PC-3 (cell line): ENCODE measurements around the gene PIGA. TPM values are rescaled to one million over a fixed set of nuclear protein-coding genes. Genes with fewer than 3 reads are reported as not detected.

Source experiments
- ATAC-seq: fragments of 200-7000 bp; cut with Tn5 transposase; 2 replicates; pipeline ENCODE4 v1.9.1; 2020; ENCODE audit warnings: mild to moderate bottlenecking, moderate library complexity
- BruUV-seq: library from RNA; stranded (reverse); fragments of 400-500 nt; replicated peaks from 2 replicates; lab custom pipeline; 2021; lab: Mats Ljungman, UMichigan
- CTCF ChIA-PET: fragments of 300-600 bp; sonication (Branson Sonifier 250); formaldehyde crosslinking; loops from one replicate; lab custom pipeline; 2022; ENCODE audit warnings: antibody characterized with exemption; lab: Charles Lee
- POLR2A ChIA-PET: fragments of 300-600 bp; sonication (Branson Sonifier 250); formaldehyde crosslinking; loops from one replicate; lab custom pipeline; 2022; ENCODE audit warnings: antibody characterized with exemption; ENCODE audit not compliant: unreplicated experiment; lab: Charles Lee
- DNase-seq: peaks from one replicate; pipeline ENCODE4 v3.0.0-alpha.2; 2015
- H2AFZ ChIP-seq: fragments of 300-600 bp; sonication (generic); 2 replicates; pipeline ENCODE4 v1.6.0; 2016; ENCODE audit warnings: antibody characterized with exemption, low read length
- H3F3A ChIP-seq: fragments of 300-600 bp; sonication (generic); one replicate; pipeline ENCODE4 v1.6.0; 2017; ENCODE audit warnings: antibody characterized with exemption, low read length, control low read depth, mild to moderate bottlenecking; ENCODE audit not compliant: unreplicated experiment
- H3K27ac ChIP-seq: fragments of 300-600 bp; sonication (generic); 2 replicates; pipeline ENCODE4 v1.5.1; 2016; ENCODE audit warnings: mild to moderate bottlenecking, low read length
- H3K27me3 ChIP-seq: fragments of 300-600 bp; sonication (generic); 2 replicates; pipeline ENCODE4 v1.6.1; 2016; ENCODE audit warnings: low read length, mixed read lengths
- H3K36me3 ChIP-seq: fragments of 300-600 bp; sonication (generic); 2 replicates; pipeline ENCODE4 v1.6.1; 2016; ENCODE audit warnings: low read depth, mixed run types, low read length, mixed read lengths
- H3K4me1 ChIP-seq: fragments of 300-600 bp; sonication (generic); 2 replicates; pipeline ENCODE4 v1.5.1; 2016; ENCODE audit warnings: low read length; ENCODE audit not compliant: insufficient read depth
- H3K4me2 ChIP-seq: fragments of 300-600 bp; sonication (generic); 2 replicates; pipeline ENCODE4 v1.6.0; 2016; ENCODE audit warnings: low read length
- H3K4me3 ChIP-seq: fragments of 300-600 bp; sonication (generic); 2 replicates; pipeline ENCODE4 v1.5.1; 2016; ENCODE audit warnings: mild to moderate bottlenecking, low read length, mixed read lengths
- H3K79me2 ChIP-seq: fragments of 300-600 bp; sonication (generic); 2 replicates; pipeline ENCODE4 v1.6.1; 2017; ENCODE audit warnings: low read length, mixed read lengths
- H3K9ac ChIP-seq: fragments of 300-600 bp; sonication (generic); 2 replicates; pipeline ENCODE4 v1.6.0; 2016; ENCODE audit warnings: mild to moderate bottlenecking, low read length
- H3K9me2 ChIP-seq: fragments of 300-600 bp; sonication (generic); replicated peaks from 2 replicates; pipeline ENCODE4 v1.6.1; 2016; ENCODE audit warnings: mixed run types, low read length, mixed read lengths
- H3K9me3 ChIP-seq: fragments of 300-600 bp; sonication (generic); 2 replicates; pipeline ENCODE4 v1.6.1; 2016; ENCODE audit warnings: low read length, mixed read lengths
- H4K20me1 ChIP-seq: fragments of 300-600 bp; sonication (generic); 2 replicates; pipeline ENCODE4 v1.6.1; 2016; ENCODE audit warnings: low read length, mixed read lengths
- EZH2 ChIP-seq: fragments of 300-600 bp; sonication (generic); IDR thresholded peaks from one replicate; pipeline ENCODE4 v1.6.1; 2017; ENCODE audit warnings: antibody characterized with exemption, mild to moderate bottlenecking, low read length; ENCODE audit not compliant: unreplicated experiment
- EZH2phosphoT487 ChIP-seq: fragments of 300-600 bp; sonication (generic); IDR thresholded peaks from 2 replicates; pipeline ENCODE4 v1.6.1; 2018; ENCODE audit warnings: mild to moderate bottlenecking, antibody characterized with exemption, low read length, borderline replicate concordance
- intact Hi-C: fragments of 100-400 bp; cut with micrococcal nuclease; formaldehyde crosslinking; loops from 2 replicates; pipeline ENCODE4 v1.9.0; 2023
- total RNA-seq: library from RNA; depleted of rRNA; stranded (reverse); fragments of >200 nt; gene quantifications from 2 replicates; pipeline ENCODE4 v1.2.3, GENCODE V29; 2014
- TF ChIP-seq, protein P1 (sequence below): fragments of 300-600 bp; sonication (generic); conservative IDR thresholded peaks from 2 replicates; pipeline ENCODE4 v1.5.1; 2017; ENCODE audit warnings: antibody characterized with exemption, low read depth, mild to moderate bottlenecking, low read length

PIGA gene
- total RNA-seq, 1 experiment from 2014 or later = 17.9 TPM

GRCh38 chrX:15328821-15329220 lies 6.5 kb downstream of the PIGA start:
- peaks cover 6% of the 10 kb centered on the region for H3K4me1 ChIP-seq
- POLR2A ChIA-PET = no interaction called here
- TF ChIP-seq, protein P1, sequence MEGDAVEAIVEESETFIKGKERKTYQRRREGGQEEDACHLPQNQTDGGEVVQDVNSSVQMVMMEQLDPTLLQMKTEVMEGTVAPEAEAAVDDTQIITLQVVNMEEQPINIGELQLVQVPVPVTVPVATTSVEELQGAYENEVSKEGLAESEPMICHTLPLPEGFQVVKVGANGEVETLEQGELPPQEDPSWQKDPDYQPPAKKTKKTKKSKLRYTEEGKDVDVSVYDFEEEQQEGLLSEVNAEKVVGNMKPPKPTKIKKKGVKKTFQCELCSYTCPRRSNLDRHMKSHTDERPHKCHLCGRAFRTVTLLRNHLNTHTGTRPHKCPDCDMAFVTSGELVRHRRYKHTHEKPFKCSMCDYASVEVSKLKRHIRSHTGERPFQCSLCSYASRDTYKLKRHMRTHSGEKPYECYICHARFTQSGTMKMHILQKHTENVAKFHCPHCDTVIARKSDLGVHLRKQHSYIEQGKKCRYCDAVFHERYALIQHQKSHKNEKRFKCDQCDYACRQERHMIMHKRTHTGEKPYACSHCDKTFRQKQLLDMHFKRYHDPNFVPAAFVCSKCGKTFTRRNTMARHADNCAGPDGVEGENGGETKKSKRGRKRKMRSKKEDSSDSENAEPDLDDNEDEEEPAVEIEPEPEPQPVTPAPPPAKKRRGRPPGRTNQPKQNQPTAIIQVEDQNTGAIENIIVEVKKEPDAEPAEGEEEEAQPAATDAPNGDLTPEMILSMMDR = no peak
- TF ChIP-seq EZH2 (no peak), EZH2phosphoT487 (no peak)

GRCh38 chrX:15328131-15328530 lies 7.2 kb downstream of the PIGA start:
- Histone ChIP-seq H3K36me3 (peaks cover 24% of the 10 kb centered on the region), H3K4me3 (no peak overlapping the region), H3K4me1 (no peaks in the 10 kb centered on the region), H3K9me2 (no peaks in the 10 kb centered on the region), H3K79me2 (peaks cover 14% of the 10 kb centered on the region), H3K9me3 (no peaks in the 10 kb centered on the region), H3K27me3 (no peaks in the 10 kb centered on the region), H3F3A (no peaks in the 10 kb centered on the region), H2AFZ (no peak overlapping the region), H4K20me1 (no peaks in the 10 kb centered on the region), H3K4me2 (no peak overlapping the region), H3K9ac (no peak overlapping the region), H3K27ac (no peak overlapping the region)
- intact Hi-C loops = no loop called here
- ATAC-seq = no peak
- CTCF ChIA-PET = no interaction called here
- TF ChIP-seq, protein P1 = no peak
- TF ChIP-seq EZH2phosphoT487 (no peak), EZH2 (no peak)
- no peak for DNase-seq
- no TSS peak for BruUV-seq
- POLR2A ChIA-PET = no interaction called here

More at GRCh38 chrX:15328821-15329220, 6.5 kb downstream of the PIGA start:
- no peak overlapping the region for H2AFZ ChIP-seq
- peaks cover 21% of the 10 kb centered on the region for H3K36me3 ChIP-seq
- H3K79me2 ChIP-seq = peaks cover 21% of the 10 kb centered on the region
- no peaks in the 10 kb centered on the region for H3F3A ChIP-seq
- no TSS peak for BruUV-seq
- DNase-seq (no peak), ATAC-seq (no peak)
- intact Hi-C loops = no loop called here
- H4K20me1 ChIP-seq = no peaks in the 10 kb centered on the region
- CTCF ChIA-PET = no interaction called here
- H3K4me3 ChIP-seq = no peak overlapping the region
- no peaks in the 10 kb centered on the region for H3K9me2 ChIP-seq
- no peak overlapping the region for H3K4me2 ChIP-seq
- no peaks in the 10 kb centered on the region for H3K27me3 ChIP-seq
- H3K9me3 ChIP-seq = no peaks in the 10 kb centered on the region
- H3K27ac ChIP-seq = no peak overlapping the region
- no peak overlapping the region for H3K9ac ChIP-seq

- Histone ChIP-seq H3K36me3 (peaks cover 10% of the 10 kb centered on the region), H3F3A (no peaks in the 10 kb centered on the region), H3K4me2 (no peak overlapping the region), H3K79me2 (no peaks in the 10 kb centered on the region), H3K27me3 (no peaks in the 10 kb centered on the region), H3K4me1 (no peaks in the 10 kb centered on the region), H3K27ac (no peak overlapping the region), H2AFZ (no peak overlapping the region), H4K20me1 (no peaks in the 10 kb centered on the region), H3K9me2 (no peaks in the 10 kb centered on the region), H3K9ac (no peak overlapping the region), H3K4me3 (no peak overlapping the region), H3K9me3 (no peaks in the 10 kb centered on the region)
- POLR2A ChIA-PET = no interaction called here
- CTCF ChIA-PET = no interaction called here
- ATAC-seq = no peak
- TF ChIP-seq, protein P1 = no peak
- TF ChIP-seq EZH2phosphoT487 (no peak), EZH2 (no peak)
- BruUV-seq = no TSS peak
- intact Hi-C loops = no loop called here
- DNase-seq = no peak
Measured at GRCh38 chrX:15322472-15322871, 12.9 kb downstream of the PIGA start.
